Fibroblast of peridontal ligament (primary cell): Measurements from ENCODE around the gene FAP.

Experiments
- DNase-seq: peaks from one replicate; pipeline ENCODE4 v3.0.0-alpha.2; 2010; ENCODE audit errors: extremely low read depth

The FAP gene

GRCh38 chr2:162126527-162126926 lies 116.7 kb downstream of the FAP start:
- no peak for DNase-seq

GRCh38 chr2:162126111-162126519 lies 117.1 kb downstream of the FAP start:
- DNase-seq, result peak; percentile 20

DNA sequence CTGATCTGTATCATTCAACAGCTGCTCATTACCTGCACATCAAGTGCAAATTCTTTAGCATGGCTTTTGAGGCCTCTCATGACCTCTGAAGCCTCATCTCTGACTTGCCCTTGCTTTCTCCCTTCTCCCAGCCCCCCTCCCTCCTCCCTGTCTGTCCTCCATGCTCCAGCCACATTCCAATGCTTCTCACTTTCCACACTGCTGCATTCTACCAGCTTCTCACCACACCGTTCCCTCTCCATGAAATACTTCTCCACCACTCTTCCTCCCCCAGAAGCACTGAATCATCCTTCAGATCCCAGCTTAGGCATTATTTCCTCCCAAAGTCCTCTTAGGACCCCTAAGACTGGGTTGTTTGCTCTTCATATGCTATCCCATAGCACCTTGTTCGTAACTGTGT lies 118.1 kb downstream of the FAP start:
- DNase-seq, result no peak

- peak; percentile 86 for DNase-seq
Observed at GRCh38 chr2:162123806-162124758, 119.2 kb downstream of the FAP start.
